ENCODE measurements around the gene MYT1. TPM values are rescaled to one million over a fixed set of nuclear protein-coding genes. Genes with fewer than 3 reads are reported as not detected.

Gene MYT1
- total and polyA plus RNA-seq, 2 of the 8 experiments (the other 6 are each of a cell fraction or from before 2014, with no cell fraction given), result 0.63 to 2.0 TPM

DNA sequence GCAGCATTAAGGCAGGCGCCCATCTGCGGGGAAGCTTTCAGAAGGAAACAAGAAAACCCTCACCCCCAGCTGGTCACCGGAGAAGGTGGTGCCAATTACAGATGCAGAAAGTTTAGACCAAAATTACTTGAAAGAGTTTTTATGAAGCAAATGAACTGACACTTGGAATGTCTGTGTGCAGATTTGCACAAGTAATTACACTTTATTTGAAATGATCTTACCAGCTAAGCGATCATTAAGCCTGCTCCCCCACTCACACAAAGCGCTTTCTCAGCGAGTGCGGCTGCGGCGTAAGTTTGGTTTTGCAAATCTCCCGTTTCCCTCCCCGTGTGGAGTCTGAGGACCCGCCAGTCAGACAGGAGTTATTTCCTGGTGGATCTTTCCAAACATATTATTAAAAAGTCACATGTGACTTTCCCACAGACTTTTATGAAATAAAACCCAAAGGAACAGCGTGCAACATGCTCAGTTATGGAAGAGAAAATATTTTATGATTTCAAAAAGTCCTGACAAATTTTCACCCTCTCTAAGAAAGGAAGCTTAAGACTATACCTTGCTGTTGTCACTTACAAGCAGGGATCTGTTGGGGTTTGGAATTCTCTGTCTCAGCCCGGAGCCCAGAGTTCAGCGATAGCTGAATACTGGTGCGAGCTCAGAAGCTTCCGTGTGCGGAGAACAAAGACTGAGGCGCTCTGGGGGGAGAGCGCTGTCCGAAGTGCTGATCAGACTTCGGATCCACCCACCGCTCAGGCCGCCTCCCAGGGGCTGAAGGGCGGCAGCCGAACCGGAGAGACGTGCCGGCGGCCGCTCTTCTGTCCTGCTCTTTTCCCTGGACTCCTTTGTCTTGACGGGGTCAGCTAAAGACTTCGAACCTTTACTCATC, 2.7 kb upstream of the MYT1 start (continued):
- no peak for TF ChIP-seq POU5F1 (IDR thresholded peaks at IDR 0.05; ENCODE audit: low read depth, low read length)
- peak; percentile 91 for TF ChIP-seq SAP30 (IDR thresholded peaks at IDR 0.05; ENCODE audit: insufficient read depth, insufficient replicate concordance, low read length)
- TF ChIP-seq SP1 (IDR thresholded peaks at IDR 0.05; ENCODE audit: low read depth, low read length), result 0 out of 2 replicates have a peak, but pooled peaks have one; percentile 22
- TF ChIP-seq TAF7 (optimal IDR thresholded peaks at IDR 0.05; ENCODE audit: borderline replicate concordance, low read depth, low read length), result peak; percentile 51
- 0 out of 2 replicates have a peak, but pooled peaks have one; percentile 15 for TF ChIP-seq TCF12 (IDR thresholded peaks at IDR 0.05; ENCODE audit: low read depth, low read length)
- peak; percentile 80; the same call in 1 of the 2 replicates for TF ChIP-seq GABPA (IDR thresholded peaks at IDR 0.05; ENCODE audit: borderline replicate concordance, insufficient read depth, low read length)
- TF ChIP-seq TBP (IDR thresholded peaks at IDR 0.05; ENCODE audit: low read depth, low read length), result peak; percentile 27; the same call in 1 of the 2 replicates

Measured in H1 (cell line).